Measurements from ENCODE around the gene C21orf91. TPM values are rescaled to one million over a fixed set of nuclear protein-coding genes. Genes with fewer than 3 reads are reported as not detected.

The C21orf91 gene
- total and polyA plus RNA-seq, 2 experiments from 2014 or later, result 10.9 to 20.0 TPM

DNA sequence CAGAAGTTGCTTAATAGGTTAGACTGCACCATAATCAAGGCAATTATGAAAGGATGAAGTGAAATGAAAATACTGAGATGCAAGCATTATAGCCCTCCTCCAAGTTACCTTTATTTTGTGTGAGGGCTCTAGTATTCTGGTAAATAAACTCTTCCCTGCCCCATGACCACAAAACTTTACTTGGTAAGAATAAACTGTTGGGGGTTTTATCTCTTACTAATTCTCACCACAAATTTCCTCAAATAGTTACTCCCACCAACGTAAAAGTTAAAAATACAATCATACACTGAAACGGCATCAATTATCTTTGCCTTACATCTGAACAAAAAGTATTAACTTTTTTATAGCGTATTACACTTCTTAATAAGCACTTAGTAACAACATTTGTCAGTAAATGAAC is 29.5 kb downstream of the C21orf91 start (continued):
- TF ChIP-seq, protein P1, sequence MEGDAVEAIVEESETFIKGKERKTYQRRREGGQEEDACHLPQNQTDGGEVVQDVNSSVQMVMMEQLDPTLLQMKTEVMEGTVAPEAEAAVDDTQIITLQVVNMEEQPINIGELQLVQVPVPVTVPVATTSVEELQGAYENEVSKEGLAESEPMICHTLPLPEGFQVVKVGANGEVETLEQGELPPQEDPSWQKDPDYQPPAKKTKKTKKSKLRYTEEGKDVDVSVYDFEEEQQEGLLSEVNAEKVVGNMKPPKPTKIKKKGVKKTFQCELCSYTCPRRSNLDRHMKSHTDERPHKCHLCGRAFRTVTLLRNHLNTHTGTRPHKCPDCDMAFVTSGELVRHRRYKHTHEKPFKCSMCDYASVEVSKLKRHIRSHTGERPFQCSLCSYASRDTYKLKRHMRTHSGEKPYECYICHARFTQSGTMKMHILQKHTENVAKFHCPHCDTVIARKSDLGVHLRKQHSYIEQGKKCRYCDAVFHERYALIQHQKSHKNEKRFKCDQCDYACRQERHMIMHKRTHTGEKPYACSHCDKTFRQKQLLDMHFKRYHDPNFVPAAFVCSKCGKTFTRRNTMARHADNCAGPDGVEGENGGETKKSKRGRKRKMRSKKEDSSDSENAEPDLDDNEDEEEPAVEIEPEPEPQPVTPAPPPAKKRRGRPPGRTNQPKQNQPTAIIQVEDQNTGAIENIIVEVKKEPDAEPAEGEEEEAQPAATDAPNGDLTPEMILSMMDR (conservative IDR thresholded peaks at IDR 0.05; ENCODE audit: low read depth in 2 of 2), result no peak
- no peak for TF ChIP-seq POLR2AphosphoS5 (IDR thresholded peaks at IDR 0.05; ENCODE audit: low read depth)

DNA sequence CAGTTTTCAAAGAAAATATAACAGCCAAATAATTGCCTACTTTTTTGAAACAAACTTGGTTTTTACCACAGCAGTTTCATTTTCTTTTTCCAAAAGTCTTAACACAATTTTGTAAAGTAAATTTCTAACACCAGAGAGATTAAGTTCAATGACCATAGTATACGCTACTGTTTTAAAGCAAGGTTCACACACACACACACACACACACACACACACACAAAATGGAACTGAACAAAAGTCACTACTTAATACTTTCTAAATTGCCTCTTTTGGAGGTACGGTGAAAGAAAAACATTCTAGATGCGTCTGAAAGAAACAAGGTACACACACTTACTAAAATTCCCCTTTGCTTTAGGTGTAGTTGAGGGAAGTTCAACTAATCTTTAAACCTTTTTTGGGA is 30.1 kb downstream of the C21orf91 start:
- H3K9me3 Mint-ChIP-seq, result peaks cover 5% of the 10 kb centered on the region; the same call in 1 of the 3 replicates
- H3K4me2 ChIP-seq, result no peak overlapping the region
- H4K20me1 ChIP-seq (replicated peaks; ENCODE audit: insufficient read depth), result no peaks in the 10 kb centered on the region
- H3K4me3 Mint-ChIP-seq, result no peak overlapping the region
- H3K27me3 Mint-ChIP-seq (ENCODE audit: insufficient read depth, low read depth, poor library complexity), result no peaks in the 10 kb centered on the region
- H3F3A ChIP-seq (replicated peaks; ENCODE audit: low read depth), result no peaks in the 10 kb centered on the region
- H3K79me2 ChIP-seq (replicated peaks; ENCODE audit: insufficient read depth), result no peaks in the 10 kb centered on the region
- H3K36me3 Mint-ChIP-seq (ENCODE audit: low read depth), result peaks cover 43% of the 10 kb centered on the region
- DNase-seq (ENCODE audit: low spot score), result no peak
- H3K4me1 ChIP-seq (ENCODE audit: insufficient read depth), result no peaks in the 10 kb centered on the region
- ATAC-seq, result no peak
- no peak overlapping the region for H3K27ac ChIP-seq (ENCODE audit: low read depth)
- no peaks in the 10 kb centered on the region for H3K27me3 ChIP-seq (ENCODE audit: insufficient read depth)
- peaks cover 3% of the 10 kb centered on the region for H3K9me2 ChIP-seq (ENCODE audit: insufficient read depth)
- peaks cover 17% of the 10 kb centered on the region; the same call in 1 of the 2 replicates for H3K36me3 ChIP-seq (ENCODE audit: insufficient read depth)
- no peaks in the 10 kb centered on the region for H3K4me1 Mint-ChIP-seq
- no peak overlapping the region for H2AFZ ChIP-seq
- TF ChIP-seq, protein P2, sequence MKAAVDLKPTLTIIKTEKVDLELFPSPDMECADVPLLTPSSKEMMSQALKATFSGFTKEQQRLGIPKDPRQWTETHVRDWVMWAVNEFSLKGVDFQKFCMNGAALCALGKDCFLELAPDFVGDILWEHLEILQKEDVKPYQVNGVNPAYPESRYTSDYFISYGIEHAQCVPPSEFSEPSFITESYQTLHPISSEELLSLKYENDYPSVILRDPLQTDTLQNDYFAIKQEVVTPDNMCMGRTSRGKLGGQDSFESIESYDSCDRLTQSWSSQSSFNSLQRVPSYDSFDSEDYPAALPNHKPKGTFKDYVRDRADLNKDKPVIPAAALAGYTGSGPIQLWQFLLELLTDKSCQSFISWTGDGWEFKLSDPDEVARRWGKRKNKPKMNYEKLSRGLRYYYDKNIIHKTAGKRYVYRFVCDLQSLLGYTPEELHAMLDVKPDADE (IDR thresholded peaks at IDR 0.05), result no peak
- TF ChIP-seq ZNF331 (CRISPR knock-in tag; IDR thresholded peaks at IDR 0.05; ENCODE audit: low read depth) (no peak), JUNB (IDR thresholded peaks at IDR 0.05; ENCODE audit: unreplicated experiment) (no peak), EZH2 (IDR thresholded peaks at IDR 0.05; ENCODE audit: low read depth, unreplicated experiment) (no peak), CREB1 (CRISPR knock-in tag; IDR thresholded peaks at IDR 0.05; ENCODE audit: low read depth) (no peak), EZH2phosphoT487 (IDR thresholded peaks at IDR 0.05; ENCODE audit: unreplicated experiment) (no peak), ZNF114 (CRISPR knock-in tag; IDR thresholded peaks at IDR 0.05) (no peak)
- TF ChIP-seq, protein P1 (conservative IDR thresholded peaks at IDR 0.05; ENCODE audit: low read depth in 2 of 2), result no peak
- TF ChIP-seq, protein P3, sequence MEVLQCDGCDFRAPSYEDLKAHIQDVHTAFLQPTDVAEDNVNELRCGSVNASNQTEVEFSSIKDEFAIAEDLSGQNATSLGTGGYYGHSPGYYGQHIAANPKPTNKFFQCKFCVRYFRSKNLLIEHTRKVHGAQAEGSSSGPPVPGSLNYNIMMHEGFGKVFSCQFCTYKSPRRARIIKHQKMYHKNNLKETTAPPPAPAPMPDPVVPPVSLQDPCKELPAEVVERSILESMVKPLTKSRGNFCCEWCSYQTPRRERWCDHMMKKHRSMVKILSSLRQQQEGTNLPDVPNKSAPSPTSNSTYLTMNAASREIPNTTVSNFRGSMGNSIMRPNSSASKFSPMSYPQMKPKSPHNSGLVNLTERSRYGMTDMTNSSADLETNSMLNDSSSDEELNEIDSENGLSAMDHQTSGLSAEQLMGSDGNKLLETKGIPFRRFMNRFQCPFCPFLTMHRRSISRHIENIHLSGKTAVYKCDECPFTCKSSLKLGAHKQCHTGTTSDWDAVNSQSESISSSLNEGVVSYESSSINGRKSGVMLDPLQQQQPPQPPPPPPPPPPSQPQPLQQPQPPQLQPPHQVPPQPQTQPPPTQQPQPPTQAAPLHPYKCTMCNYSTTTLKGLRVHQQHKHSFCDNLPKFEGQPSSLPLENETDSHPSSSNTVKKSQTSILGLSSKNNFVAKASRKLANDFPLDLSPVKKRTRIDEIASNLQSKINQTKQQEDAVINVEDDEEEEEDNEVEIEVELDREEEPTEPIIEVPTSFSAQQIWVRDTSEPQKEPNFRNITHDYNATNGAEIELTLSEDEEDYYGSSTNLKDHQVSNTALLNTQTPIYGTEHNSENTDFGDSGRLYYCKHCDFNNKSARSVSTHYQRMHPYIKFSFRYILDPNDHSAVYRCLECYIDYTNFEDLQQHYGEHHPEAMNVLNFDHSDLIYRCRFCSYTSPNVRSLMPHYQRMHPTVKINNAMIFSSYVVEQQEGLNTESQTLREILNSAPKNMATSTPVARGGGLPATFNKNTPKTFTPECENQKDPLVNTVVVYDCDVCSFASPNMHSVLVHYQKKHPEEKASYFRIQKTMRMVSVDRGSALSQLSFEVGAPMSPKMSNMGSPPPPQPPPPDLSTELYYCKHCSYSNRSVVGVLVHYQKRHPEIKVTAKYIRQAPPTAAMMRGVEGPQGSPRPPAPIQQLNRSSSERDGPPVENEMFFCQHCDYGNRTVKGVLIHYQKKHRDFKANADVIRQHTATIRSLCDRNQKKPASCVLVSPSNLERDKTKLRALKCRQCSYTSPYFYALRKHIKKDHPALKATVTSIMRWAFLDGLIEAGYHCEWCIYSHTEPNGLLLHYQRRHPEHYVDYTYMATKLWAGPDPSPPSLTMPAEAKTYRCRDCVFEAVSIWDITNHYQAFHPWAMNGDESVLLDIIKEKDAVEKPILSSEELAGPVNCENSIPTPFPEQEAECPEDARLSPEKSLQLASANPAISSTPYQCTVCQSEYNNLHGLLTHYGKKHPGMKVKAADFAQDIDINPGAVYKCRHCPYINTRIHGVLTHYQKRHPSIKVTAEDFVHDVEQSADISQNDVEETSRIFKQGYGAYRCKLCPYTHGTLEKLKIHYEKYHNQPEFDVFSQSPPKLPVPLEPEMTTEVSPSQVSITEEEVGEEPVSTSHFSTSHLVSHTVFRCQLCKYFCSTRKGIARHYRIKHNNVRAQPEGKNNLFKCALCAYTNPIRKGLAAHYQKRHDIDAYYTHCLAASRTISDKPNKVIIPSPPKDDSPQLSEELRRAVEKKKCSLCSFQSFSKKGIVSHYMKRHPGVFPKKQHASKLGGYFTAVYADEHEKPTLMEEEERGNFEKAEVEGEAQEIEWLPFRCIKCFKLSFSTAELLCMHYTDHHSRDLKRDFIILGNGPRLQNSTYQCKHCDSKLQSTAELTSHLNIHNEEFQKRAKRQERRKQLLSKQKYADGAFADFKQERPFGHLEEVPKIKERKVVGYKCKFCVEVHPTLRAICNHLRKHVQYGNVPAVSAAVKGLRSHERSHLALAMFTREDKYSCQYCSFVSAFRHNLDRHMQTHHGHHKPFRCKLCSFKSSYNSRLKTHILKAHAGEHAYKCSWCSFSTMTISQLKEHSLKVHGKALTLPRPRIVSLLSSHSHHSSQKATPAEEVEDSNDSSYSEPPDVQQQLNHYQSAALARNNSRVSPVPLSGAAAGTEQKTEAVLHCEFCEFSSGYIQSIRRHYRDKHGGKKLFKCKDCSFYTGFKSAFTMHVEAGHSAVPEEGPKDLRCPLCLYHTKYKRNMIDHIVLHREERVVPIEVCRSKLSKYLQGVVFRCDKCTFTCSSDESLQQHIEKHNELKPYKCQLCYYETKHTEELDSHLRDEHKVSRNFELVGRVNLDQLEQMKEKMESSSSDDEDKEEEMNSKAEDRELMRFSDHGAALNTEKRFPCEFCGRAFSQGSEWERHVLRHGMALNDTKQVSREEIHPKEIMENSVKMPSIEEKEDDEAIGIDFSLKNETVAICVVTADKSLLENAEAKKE (CRISPR knock-in tag; IDR thresholded peaks at IDR 0.05), result no peak
- no peak overlapping the region for H3K27ac Mint-ChIP-seq
- no peak overlapping the region for H3K4me3 ChIP-seq

Data from GM23338 (cell line).